Stimulated activated CD4-positive, alpha-beta T cell treated with anti-CD3 and anti-CD28 coated beads, Interleukin-15, amount 100 ng/mL, for 1 hour (primary cell): Measurements from ENCODE around the gene LOX.

Source experiments
- DNase-seq, 2 donors: peaks; one replicate each; pipeline ENCODE4 v3.0.0-alpha.2; 2020; ENCODE audit warnings: low read depth in 1 of 2, low spot score in 1 of 2

Gene LOX, protein sequence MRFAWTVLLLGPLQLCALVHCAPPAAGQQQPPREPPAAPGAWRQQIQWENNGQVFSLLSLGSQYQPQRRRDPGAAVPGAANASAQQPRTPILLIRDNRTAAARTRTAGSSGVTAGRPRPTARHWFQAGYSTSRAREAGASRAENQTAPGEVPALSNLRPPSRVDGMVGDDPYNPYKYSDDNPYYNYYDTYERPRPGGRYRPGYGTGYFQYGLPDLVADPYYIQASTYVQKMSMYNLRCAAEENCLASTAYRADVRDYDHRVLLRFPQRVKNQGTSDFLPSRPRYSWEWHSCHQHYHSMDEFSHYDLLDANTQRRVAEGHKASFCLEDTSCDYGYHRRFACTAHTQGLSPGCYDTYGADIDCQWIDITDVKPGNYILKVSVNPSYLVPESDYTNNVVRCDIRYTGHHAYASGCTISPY

GRCh38 chr5:122078116-122079110, at the start of gene LOX:
LOX (minus strand) TSS chr5:122078259; CDS start chr5:122077985, 274 bp downstream.
- DNase-seq: no peak

GRCh38 chr5:122126756-122127321, 48.8 kb upstream of the LOX start:
- DNase-seq: no peak

GRCh38 chr5:122126177-122126755, 48.2 kb upstream of the LOX start:
- no peak for DNase-seq

DNA sequence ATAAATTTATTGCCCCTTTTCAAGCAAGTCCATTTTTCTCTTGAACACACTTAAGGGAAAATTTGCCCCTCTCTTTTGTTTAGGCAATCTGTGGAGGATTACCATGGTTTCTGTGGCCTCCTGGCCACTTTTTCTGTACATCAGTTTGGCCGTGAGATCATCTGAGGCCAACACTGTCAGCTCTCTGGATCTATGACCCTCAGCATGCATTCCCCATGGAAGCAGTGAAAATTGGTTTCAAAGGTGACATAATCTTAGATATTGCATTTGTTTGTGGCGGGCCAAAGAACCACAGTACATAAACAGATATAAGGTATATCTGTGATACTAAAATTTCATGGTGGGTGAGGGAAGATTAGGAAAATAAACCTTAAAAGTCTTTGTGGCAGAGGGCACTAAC, 46.7 kb upstream of the LOX start:
- DNase-seq: no peak

GRCh38 chr5:122121479-122122465, 43.7 kb upstream of the LOX start:
- DNase-seq: no peak

- DNase-seq: no peak
These were observed 42.9 kb upstream of the LOX start for GRCh38 chr5:122120957-122121356.

DNA sequence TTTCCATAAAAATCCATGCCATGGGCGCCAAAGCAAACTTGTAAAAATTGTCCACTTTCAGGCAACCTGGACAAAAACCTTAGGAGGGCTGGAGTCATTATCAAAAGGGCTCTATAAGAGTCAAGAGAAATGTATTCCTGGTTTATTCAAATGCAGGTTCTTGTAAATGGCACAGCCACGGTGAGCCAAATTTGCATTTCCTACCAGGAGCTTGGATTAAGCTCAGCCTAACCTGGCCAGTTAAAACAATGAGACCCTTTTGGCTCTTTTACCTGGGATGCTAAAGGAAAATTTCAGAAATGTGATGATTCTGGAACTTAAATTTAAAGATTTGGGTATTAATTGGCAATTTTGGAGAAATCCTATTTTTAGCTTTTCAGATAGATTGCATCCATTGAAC, 42.4 kb upstream of the LOX start:
- no peak for DNase-seq

GRCh38 chr5:122119205-122119604, 41.1 kb upstream of the LOX start:
- no peak for DNase-seq

GRCh38 chr5:122118356-122118948, 40.4 kb upstream of the LOX start:
- no peak for DNase-seq

DNA sequence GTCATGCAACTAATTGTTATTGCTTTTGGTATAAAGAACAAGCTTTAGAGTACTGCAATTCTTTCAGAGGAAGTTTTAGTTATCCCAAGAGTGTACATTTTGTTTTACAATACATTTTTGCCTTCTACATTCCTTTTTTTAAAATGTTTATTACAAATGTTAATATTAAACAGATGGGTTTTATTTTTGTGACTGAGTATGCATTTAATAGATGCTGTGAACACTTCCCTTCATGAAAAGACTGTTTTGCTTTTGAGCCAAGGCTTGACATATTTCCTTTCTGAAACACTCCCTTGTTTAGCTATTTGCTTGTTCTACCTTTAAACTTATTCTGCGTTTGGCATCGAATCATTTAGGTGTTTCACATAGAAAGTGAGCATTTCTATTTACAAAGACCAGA, 36.4 kb upstream of the LOX start:
- DNase-seq: no peak

GRCh38 chr5:122112733-122113558, 34.9 kb upstream of the LOX start:
- no peak for DNase-seq

DNA sequence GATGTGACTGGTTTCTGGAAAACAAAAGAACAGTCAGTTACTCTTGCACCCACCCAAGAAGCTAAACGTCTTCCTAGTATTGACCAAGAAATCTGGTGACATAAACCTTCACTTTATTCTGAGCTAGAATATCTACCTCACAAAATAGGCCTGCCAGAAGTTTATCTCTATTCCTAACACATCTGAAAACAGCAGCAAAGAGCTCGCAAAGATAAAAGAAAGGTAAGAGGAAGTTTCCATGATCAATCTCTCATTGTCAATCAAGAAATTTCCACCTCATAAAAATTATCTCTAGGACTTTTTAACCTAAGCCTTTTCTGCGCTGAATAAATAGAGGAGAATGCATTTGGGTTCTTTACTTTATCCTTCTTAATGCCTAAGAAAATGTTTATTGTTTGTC, 34.0 kb upstream of the LOX start:
- no peak for DNase-seq

GRCh38 chr5:122111460-122111859, 33.4 kb upstream of the LOX start:
- DNase-seq: no peak

DNA sequence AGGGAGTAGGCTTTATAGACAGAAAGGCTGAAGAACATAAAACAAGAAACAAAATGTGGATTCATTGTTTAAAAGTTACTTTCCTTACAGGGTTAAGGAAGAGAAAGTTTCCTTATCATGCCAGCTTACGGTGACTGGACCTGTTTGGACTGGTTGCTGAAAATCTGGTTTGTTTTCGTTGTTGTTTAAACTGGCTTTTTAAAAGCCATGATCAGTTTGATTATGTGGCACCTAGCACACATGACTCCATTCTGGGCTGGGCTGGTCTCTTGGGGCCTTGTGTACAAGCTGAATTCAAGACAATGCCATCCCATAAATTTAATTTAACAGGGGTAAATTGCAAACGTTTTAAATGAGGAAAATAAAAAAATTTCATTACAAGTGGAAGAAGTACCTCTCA, 32.9 kb upstream of the LOX start:
- no peak for DNase-seq

GRCh38 chr5:122107016-122107415, 29.0 kb upstream of the LOX start:
- no peak for DNase-seq

DNA sequence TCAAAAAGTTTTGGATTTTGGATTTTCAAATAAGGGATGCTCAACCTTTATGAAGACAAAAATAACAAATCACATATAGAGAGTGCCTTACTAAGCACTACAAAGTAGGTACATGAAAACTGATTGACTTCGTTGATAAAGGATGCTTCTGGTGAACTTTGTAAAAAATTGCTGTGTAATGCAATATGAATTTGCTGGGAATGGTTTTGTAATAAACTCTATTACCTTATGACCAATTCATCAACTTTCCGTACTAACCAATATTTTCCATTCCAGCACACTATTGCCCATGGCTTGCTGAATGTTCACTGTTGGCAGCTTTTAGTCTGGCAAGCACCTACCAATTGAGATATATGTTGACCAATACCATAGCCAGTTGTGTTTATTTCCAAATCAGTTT, 27.9 kb upstream of the LOX start:
- no peak for DNase-seq

DNA sequence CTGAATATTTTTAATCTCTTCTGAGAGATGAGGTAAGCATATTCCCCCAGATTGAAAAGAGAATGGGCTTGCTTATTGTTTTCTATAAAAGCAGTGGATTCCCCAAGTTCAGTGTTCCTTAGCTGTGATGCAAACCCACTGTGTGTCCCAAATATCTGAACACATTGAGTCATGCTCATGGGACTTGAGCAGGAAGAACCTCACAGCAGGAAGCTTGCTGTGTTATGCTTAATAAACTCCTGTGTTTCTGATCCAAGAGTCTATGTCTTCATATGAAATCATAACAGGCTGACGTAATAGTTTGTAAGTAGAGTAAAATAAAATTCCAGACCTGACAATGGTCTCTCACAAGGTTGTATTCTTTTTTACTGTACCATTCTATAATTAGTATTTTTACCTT, 24.8 kb upstream of the LOX start:
- DNase-seq: no peak

DNA sequence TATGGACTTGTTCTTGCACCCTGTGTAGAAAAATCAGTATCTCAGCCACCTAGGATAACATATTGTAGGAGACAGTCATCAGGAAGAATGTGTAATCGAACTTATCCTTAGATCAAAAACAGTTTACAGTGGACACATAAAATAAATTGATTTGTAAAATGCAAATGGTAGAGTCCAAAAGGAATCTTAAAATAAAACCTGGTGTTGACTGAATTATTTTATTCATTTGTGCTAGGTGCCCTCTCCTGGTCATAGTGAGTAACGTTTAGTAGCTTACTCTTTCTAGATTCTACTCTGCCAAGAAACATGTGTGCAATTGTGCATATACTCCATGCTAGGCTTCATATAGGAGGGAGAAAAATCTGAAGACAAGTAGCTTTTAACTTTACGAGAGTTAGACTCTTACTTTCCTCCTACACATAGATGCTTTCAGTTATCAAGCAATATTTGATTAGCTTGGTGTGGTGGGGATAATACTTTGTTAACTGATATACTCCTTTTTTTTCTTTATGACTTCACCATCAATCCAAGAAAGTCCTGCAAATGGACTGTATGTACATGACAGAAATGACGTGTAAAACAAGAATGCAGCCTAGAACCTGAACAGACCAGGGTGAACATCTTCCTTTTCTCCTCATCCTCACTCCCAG, 23.7 kb upstream of the LOX start:
- no peak for DNase-seq
